Loucy (cell line): ENCODE results near the gene ATF2.

Experiments used
- EZH2phosphoT487 ChIP-seq: fragments of 200-600 bp; IDR thresholded peaks from 2 replicates; pipeline ENCODE4 v1.6.1; 2018; ENCODE audit warnings: antibody characterized with exemption, mild to moderate bottlenecking, moderate library complexity, borderline replicate concordance
- TF ChIP-seq, protein P1 (sequence below): fragments of 200-600 bp; sonication (generic); conservative IDR thresholded peaks from 2 replicates; pipeline ENCODE4 v1.5.1; 2014; ENCODE audit warnings: mild to moderate bottlenecking, antibody characterized with exemption, low read length

DNA sequence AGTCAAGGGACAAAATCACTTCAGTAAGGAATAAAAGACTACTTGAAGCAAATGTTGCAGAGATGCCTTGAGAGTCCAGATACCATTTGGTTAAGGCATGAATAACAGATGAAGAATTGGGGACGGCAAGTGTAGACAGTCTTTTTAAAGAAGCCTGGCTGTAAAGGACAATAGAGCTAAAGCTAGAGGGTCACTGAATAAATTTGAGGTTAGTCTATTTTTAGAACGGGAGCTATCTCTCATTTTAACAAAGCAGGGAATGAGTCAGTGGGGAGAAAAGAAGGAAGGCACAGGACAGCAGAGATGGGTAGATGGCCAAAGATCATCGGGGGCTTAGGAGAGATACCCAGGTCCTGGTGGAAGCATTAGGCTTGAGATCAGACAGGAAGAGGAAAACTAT lies 132.2 kb downstream of the ATF2 start:
- TF ChIP-seq, protein P1, sequence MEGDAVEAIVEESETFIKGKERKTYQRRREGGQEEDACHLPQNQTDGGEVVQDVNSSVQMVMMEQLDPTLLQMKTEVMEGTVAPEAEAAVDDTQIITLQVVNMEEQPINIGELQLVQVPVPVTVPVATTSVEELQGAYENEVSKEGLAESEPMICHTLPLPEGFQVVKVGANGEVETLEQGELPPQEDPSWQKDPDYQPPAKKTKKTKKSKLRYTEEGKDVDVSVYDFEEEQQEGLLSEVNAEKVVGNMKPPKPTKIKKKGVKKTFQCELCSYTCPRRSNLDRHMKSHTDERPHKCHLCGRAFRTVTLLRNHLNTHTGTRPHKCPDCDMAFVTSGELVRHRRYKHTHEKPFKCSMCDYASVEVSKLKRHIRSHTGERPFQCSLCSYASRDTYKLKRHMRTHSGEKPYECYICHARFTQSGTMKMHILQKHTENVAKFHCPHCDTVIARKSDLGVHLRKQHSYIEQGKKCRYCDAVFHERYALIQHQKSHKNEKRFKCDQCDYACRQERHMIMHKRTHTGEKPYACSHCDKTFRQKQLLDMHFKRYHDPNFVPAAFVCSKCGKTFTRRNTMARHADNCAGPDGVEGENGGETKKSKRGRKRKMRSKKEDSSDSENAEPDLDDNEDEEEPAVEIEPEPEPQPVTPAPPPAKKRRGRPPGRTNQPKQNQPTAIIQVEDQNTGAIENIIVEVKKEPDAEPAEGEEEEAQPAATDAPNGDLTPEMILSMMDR, result no peak
- TF ChIP-seq EZH2phosphoT487, result no peak
